ENCODE measurements around the gene MRO. TPM values are rescaled to one million over a fixed set of nuclear protein-coding genes. Genes with fewer than 3 reads are reported as not detected.
A peak's percentile ranks its signal among the peaks of the same experiment; 100 is the strongest.

Gene MRO
- total RNA-seq, 4 donors from 2014 or later: 0.24 to 0.28 (median 0.26) TPM; not detected in 1

GRCh38 chr18:50775726-50776125 is 44.1 kb downstream of the MRO start:
- H3K27ac ChIP-seq: no peak overlapping the region
- TF ChIP-seq CTCF (IDR thresholded peaks at IDR 0.05) (no peak), POLR2A (IDR thresholded peaks at IDR 0.05) (no peak)
- no peak for DNase-seq
- intact Hi-C loops (cut with DNase I; ENCODE audit: low total_unique reads): no loop called here
- H3K27me3 ChIP-seq: no peaks in the 10 kb centered on the region
- no peaks in the 10 kb centered on the region for H3K36me3 ChIP-seq
- no peak overlapping the region for H3K4me3 ChIP-seq
- H3K4me1 ChIP-seq: no peaks in the 10 kb centered on the region
- H3K9me3 ChIP-seq: no peaks in the 10 kb centered on the region

- Histone ChIP-seq H3K27me3 (no peaks in the 10 kb centered on the region), H3K36me3 (no peaks in the 10 kb centered on the region), H3K4me1 (no peaks in the 10 kb centered on the region), H3K27ac (no peak overlapping the region), H3K9me3 (no peaks in the 10 kb centered on the region), H3K4me3 (no peak overlapping the region)
- TF ChIP-seq CTCF (IDR thresholded peaks at IDR 0.05): no peak
- no peak for TF ChIP-seq POLR2A (IDR thresholded peaks at IDR 0.05)
- intact Hi-C loops (cut with DNase I; ENCODE audit: low total_unique reads): no loop called here
- no peak for DNase-seq
Measured at GRCh38 chr18:50775207-50775606, 44.6 kb downstream of the MRO start.

GRCh38 chr18:50769463-50769862 is 50.4 kb downstream of the MRO start:
- no peak overlapping the region for H3K27ac ChIP-seq
- no peak for TF ChIP-seq POLR2A (IDR thresholded peaks at IDR 0.05)
- no peak for TF ChIP-seq CTCF (IDR thresholded peaks at IDR 0.05)
- no peak overlapping the region for H3K4me3 ChIP-seq
- no peak for DNase-seq
- intact Hi-C loops (cut with DNase I; ENCODE audit: low total_unique reads): no loop called here
- no peaks in the 10 kb centered on the region for H3K36me3 ChIP-seq
- peaks cover 0 to 8% of the 10 kb centered on the region in 2 donors for H3K9me3 ChIP-seq
- no peaks in the 10 kb centered on the region for H3K27me3 ChIP-seq
- H3K4me1 ChIP-seq: no peaks in the 10 kb centered on the region

- TF ChIP-seq CTCF (IDR thresholded peaks at IDR 0.05): no peak
- no peak for TF ChIP-seq POLR2A (IDR thresholded peaks at IDR 0.05)
- intact Hi-C loops (cut with DNase I; ENCODE audit: low total_unique reads): no loop called here
- Histone ChIP-seq H3K9me3 (no peaks in the 10 kb centered on the region), H3K27me3 (no peaks in the 10 kb centered on the region), H3K4me3 (no peak overlapping the region), H3K36me3 (no peaks in the 10 kb centered on the region), H3K27ac (no peak overlapping the region), H3K4me1 (no peaks in the 10 kb centered on the region)
- DNase-seq: peak in 1 of 2 donors; percentile 52
Measured at GRCh38 chr18:50757358-50757757, 62.5 kb downstream of the MRO start.

- DNase-seq: no peak
- Histone ChIP-seq H3K4me3 (no peak overlapping the region), H3K27me3 (no peaks in the 10 kb centered on the region), H3K4me1 (no peaks in the 10 kb centered on the region), H3K36me3 (no peaks in the 10 kb centered on the region), H3K9me3 (no peaks in the 10 kb centered on the region), H3K27ac (no peak overlapping the region)
- TF ChIP-seq CTCF (IDR thresholded peaks at IDR 0.05): no peak
- intact Hi-C loops (cut with DNase I; ENCODE audit: low total_unique reads): no loop called here
Measured at GRCh38 chr18:50754297-50754696, 65.5 kb downstream of the MRO start.

All from uterus (tissue), 4 donors.